Erythroblast (primary cell): ENCODE measurements around the gene MC3R.

Experiments used
- GATA1 ChIP-seq: IDR thresholded peaks from 2 replicates; pipeline ENCODE4 v1.6.1; 2011; ENCODE audit warnings: low read depth, mild to moderate bottlenecking, control low read depth, low read length, moderate library complexity
- POLR2A ChIP-seq: IDR thresholded peaks from 2 replicates; pipeline ENCODE4 v1.6.1; 2011; ENCODE audit warnings: mild to moderate bottlenecking, low read length

GRCh38 chr20:56228021-56228420, 20.5 kb upstream of the MC3R start:
- TF ChIP-seq POLR2A (no peak), GATA1 (no peak)
